ENCODE measurements around the gene HOXD12.

DNA sequence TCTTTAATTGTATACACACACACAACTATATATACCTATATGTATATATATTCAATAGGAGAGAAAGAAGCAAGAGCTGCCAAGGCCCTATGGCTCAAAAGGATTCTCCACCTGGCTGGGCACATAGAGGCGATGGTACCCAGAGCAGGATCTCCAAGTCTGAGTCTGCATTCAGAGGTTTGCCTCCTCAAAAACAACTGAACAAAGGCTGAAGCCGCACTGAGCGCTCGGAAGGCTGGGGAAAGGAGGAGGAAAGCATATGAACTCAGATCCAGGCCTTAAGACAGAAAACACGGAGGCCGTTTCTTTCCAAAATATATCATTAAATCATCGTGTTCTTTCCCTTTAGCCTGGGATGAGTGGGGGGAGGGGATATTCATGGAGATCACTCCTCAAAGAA is 3.6 kb downstream of the HOXD12 start:
- TF ChIP-seq, protein P1, sequence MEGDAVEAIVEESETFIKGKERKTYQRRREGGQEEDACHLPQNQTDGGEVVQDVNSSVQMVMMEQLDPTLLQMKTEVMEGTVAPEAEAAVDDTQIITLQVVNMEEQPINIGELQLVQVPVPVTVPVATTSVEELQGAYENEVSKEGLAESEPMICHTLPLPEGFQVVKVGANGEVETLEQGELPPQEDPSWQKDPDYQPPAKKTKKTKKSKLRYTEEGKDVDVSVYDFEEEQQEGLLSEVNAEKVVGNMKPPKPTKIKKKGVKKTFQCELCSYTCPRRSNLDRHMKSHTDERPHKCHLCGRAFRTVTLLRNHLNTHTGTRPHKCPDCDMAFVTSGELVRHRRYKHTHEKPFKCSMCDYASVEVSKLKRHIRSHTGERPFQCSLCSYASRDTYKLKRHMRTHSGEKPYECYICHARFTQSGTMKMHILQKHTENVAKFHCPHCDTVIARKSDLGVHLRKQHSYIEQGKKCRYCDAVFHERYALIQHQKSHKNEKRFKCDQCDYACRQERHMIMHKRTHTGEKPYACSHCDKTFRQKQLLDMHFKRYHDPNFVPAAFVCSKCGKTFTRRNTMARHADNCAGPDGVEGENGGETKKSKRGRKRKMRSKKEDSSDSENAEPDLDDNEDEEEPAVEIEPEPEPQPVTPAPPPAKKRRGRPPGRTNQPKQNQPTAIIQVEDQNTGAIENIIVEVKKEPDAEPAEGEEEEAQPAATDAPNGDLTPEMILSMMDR (IDR thresholded peaks at IDR 0.05), result no peak
- no peak for TF ChIP-seq POLR2AphosphoS5 (IDR thresholded peaks at IDR 0.05)

All from prostate gland (tissue), 2 donors.